WTC11 (cell line): Measurements from ENCODE around the gene CHTOP. TPM values are rescaled to one million over a fixed set of nuclear protein-coding genes. Genes with fewer than 3 reads are reported as not detected.

Experiments used
- ATAC-seq: fragments of 200-7000 bp; cut with Tn5 transposase; 2 replicates; pipeline ENCODE4 v1.10.0; 2021; ENCODE audit warnings: mild to moderate bottlenecking, moderate library complexity
- CTCF ChIA-PET: fragments of 300-600 bp; sonication (Branson Sonifier 250); formaldehyde crosslinking; loops from one replicate; lab custom pipeline; 2021; ENCODE audit warnings: antibody characterized with exemption; lab: Charles Lee
- POLR2A ChIA-PET: fragments of 350-600 bp; sonication (Branson Sonifier 250); formaldehyde crosslinking; loops from one replicate; lab custom pipeline; 2021; ENCODE audit warnings: antibody characterized with exemption; lab: Charles Lee
- DNase-seq: peaks from one replicate; pipeline ENCODE4 v3.0.0; 2021; ENCODE audit warnings: low spot score
- H3K27ac Mint-ChIP-seq: 2 replicates; pipeline ENCODE4 v1.8.0; 2021; ENCODE audit warnings: mixed read lengths
- H3K27me3 Mint-ChIP-seq: 2 replicates; pipeline ENCODE4 v1.8.0; 2021; ENCODE audit warnings: low read depth, mild to moderate bottlenecking, moderate library complexity, mixed read lengths
- H3K36me3 Mint-ChIP-seq: 2 replicates; pipeline ENCODE4 v1.8.0; 2021; ENCODE audit warnings: mixed read lengths
- H3K4me1 Mint-ChIP-seq: 2 replicates; pipeline ENCODE4 v1.8.0; 2022; ENCODE audit warnings: mixed read lengths
- H3K4me3 Mint-ChIP-seq: 2 replicates; pipeline ENCODE4 v1.8.0; 2021; ENCODE audit warnings: mild to moderate bottlenecking, moderate library complexity, mixed read lengths
- H3K9me3 Mint-ChIP-seq: 2 replicates; pipeline ENCODE4 v1.8.0; 2021; ENCODE audit warnings: mixed read lengths
- FOXK1 ChIP-seq: sonication (generic); formaldehyde crosslinking; IDR thresholded peaks from 2 replicates; pipeline ENCODE4 v1.8.0; 2022; ENCODE audit warnings: mild to moderate bottlenecking, moderate library complexity, missing genetic modification reagents
- FOXP1 ChIP-seq: sonication (generic); formaldehyde crosslinking; IDR thresholded peaks from 2 replicates; pipeline ENCODE4 v1.8.0; 2022; ENCODE audit warnings: missing genetic modification reagents, mild to moderate bottlenecking, moderate library complexity, borderline replicate concordance
- GABPB1 ChIP-seq: sonication (generic); formaldehyde crosslinking; IDR thresholded peaks from 2 replicates; pipeline ENCODE4 v1.8.1; 2023; ENCODE audit warnings: mild to moderate bottlenecking, missing genetic modification reagents
- HMGA2 ChIP-seq: fragments of 250-450 bp; sonication (Bioruptor Pico); IDR thresholded peaks from 2 replicates; pipeline ENCODE4 v1.4.0; 2021; ENCODE audit warnings: mild to moderate bottlenecking, moderate library complexity
- MXD4 ChIP-seq: fragments of 250-450 bp; sonication (Bioruptor Pico); IDR thresholded peaks from 2 replicates; pipeline ENCODE4 v1.8.0; 2021; ENCODE audit warnings: mild to moderate bottlenecking, moderate library complexity, borderline replicate concordance
- MYBL2 ChIP-seq: sonication (generic); formaldehyde crosslinking; IDR thresholded peaks from 2 replicates; pipeline ENCODE4 v1.8.1; 2023; ENCODE audit warnings: mild to moderate bottlenecking, moderate library complexity, missing genetic modification reagents
- NFYB ChIP-seq: sonication (generic); formaldehyde crosslinking; conservative IDR thresholded peaks from 2 replicates; pipeline ENCODE4 v1.8.0; 2022; ENCODE audit warnings: low read depth, missing genetic modification reagents
- TEAD4 ChIP-seq: sonication (generic); formaldehyde crosslinking; IDR thresholded peaks from 2 replicates; pipeline ENCODE4 v1.8.0; 2022; ENCODE audit warnings: mild to moderate bottlenecking, missing genetic modification reagents
- TP53 ChIP-seq: sonication (generic); formaldehyde crosslinking; IDR thresholded peaks from 2 replicates; pipeline ENCODE4 v1.8.1; 2023; ENCODE audit warnings: mild to moderate bottlenecking, missing genetic modification reagents
- ZBTB21 ChIP-seq: sonication (generic); formaldehyde crosslinking; IDR thresholded peaks from 2 replicates; pipeline ENCODE4 v1.8.1; 2023; ENCODE audit warnings: mild to moderate bottlenecking, missing genetic modification reagents, borderline replicate concordance
- ZNF232 ChIP-seq: sonication (generic); formaldehyde crosslinking; IDR thresholded peaks from 2 replicates; pipeline ENCODE4 v1.8.0; 2022; ENCODE audit warnings: mild to moderate bottlenecking, missing genetic modification reagents
- ZNF671 ChIP-seq: fragments of 250-450 bp; sonication (Bioruptor Pico); IDR thresholded peaks from 2 replicates; pipeline ENCODE4 v1.8.0; 2021; ENCODE audit warnings: mild to moderate bottlenecking
- total RNA-seq: library from RNA; stranded (reverse); gene quantifications from 3 replicates; pipeline ENCODE4 v1.2.3, GENCODE V29; 2021
- TF ChIP-seq, protein P1 (sequence below): sonication (generic); formaldehyde crosslinking; IDR thresholded peaks from 2 replicates; pipeline ENCODE4 v1.8.1; 2023; ENCODE audit warnings: mild to moderate bottlenecking, moderate library complexity, missing genetic modification reagents
- TF ChIP-seq, protein P2 (sequence below): sonication (generic); formaldehyde crosslinking; IDR thresholded peaks from 2 replicates; pipeline ENCODE4 v1.8.1; 2023; ENCODE audit warnings: mild to moderate bottlenecking, missing genetic modification reagents, moderate library complexity
- TF ChIP-seq, protein P3 (sequence below): fragments of 250-450 bp; sonication (Bioruptor Pico); IDR thresholded peaks from 2 replicates; pipeline ENCODE4 v2.1.2; 2022; ENCODE audit warnings: mild to moderate bottlenecking, moderate library complexity
- TF ChIP-seq, protein P4 (sequence below): sonication (generic); formaldehyde crosslinking; IDR thresholded peaks from 2 replicates; pipeline ENCODE4 v1.8.0; 2022; ENCODE audit warnings: mild to moderate bottlenecking, missing genetic modification reagents
- TF ChIP-seq, protein P5 (sequence below): fragments of 250-450 bp; sonication (Bioruptor Pico); IDR thresholded peaks from 2 replicates; pipeline ENCODE4 v1.9.0; 2021; ENCODE audit warnings: mild to moderate bottlenecking, borderline replicate concordance
- TF ChIP-seq, protein P6 (sequence below): sonication (generic); formaldehyde crosslinking; IDR thresholded peaks from 2 replicates; pipeline ENCODE4 v1.8.0; 2023; ENCODE audit warnings: missing genetic modification reagents, mild to moderate bottlenecking, borderline replicate concordance

CHTOP gene
- total RNA-seq, 1 experiment from 2014 or later, result 101 TPM

DNA sequence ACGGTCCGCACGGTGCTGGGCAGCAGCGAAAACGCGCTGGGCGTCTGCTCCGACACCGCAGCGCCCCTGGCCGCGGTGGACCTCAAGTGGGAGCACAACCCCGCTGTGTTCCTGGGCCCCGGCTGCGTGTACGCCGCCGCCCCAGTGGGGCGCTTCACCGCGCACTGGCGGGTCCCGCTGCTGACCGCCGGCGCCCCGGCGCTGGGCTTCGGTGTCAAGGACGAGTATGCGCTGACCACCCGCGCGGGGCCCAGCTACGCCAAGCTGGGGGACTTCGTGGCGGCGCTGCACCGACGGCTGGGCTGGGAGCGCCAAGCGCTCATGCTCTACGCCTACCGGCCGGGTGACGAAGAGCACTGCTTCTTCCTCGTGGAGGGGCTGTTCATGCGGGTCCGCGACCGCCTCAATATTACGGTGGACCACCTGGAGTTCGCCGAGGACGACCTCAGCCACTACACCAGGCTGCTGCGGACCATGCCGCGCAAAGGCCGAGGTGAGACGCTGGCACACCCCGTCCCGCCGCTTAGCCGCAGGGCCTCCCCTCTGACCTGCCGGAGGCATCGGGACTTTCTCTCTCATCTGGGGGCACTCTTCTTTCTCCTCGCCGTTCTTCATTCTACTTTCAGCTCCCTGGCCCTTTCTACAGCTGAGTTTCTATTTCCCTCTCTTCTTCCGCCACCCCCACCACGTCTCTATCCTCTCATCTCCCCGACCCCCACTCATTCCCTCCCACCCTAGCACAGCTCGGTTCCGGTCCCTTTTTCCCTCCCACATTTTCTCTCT is 45.7 kb downstream of the CHTOP start:
- no peaks in the 10 kb centered on the region for H3K9me3 Mint-ChIP-seq
- H3K27me3 Mint-ChIP-seq, result peaks cover 24% of the 10 kb centered on the region
- peaks cover 18% of the 10 kb centered on the region for H3K4me1 Mint-ChIP-seq
- peaks cover 7% of the 10 kb centered on the region; the same call in 1 of the 2 replicates for H3K36me3 Mint-ChIP-seq
- ChIA-PET CTCF (interaction anchor here (0.6 to 4.7 kb wide), 27 partner anchors 12 to 324 kb away, joined by 3 to 52 read pairs (median 6); partner anchors contain the start of genes CHTOP, INTS3, RAB13 and S100A13), POLR2A (interaction anchor here (0.7 to 2.2 kb wide), 7 partner anchors 15 to 104 kb away, joined by 3 to 10 read pairs (median 3); partner anchors contain the start of genes INTS3 and SLC27A3)
- peak; percentile 30 for DNase-seq
- peak; percentile 20 for ATAC-seq
- H3K4me3 Mint-ChIP-seq, result peak overlapping the region; percentile 87
- no peak overlapping the region for H3K27ac Mint-ChIP-seq
- TF ChIP-seq FOXP1 (CRISPR knock-in tag) (no peak), ZBTB21 (0 out of 2 replicates have a peak, but pooled peaks have one; percentile 38), ZNF232 (CRISPR knock-in tag) (no peak), TEAD4 (CRISPR knock-in tag) (no peak), MXD4 (CRISPR knock-in tag) (no peak), GABPB1 (no peak), TP53 (CRISPR knock-in tag) (peak; percentile 47; the same call in 1 of the 2 replicates), NFYB (CRISPR knock-in tag) (no peak), ZNF671 (CRISPR knock-in tag) (no peak), MYBL2 (no peak), FOXK1 (CRISPR knock-in tag) (no peak), HMGA2 (CRISPR knock-in tag) (no peak)
- TF ChIP-seq, protein P1, sequence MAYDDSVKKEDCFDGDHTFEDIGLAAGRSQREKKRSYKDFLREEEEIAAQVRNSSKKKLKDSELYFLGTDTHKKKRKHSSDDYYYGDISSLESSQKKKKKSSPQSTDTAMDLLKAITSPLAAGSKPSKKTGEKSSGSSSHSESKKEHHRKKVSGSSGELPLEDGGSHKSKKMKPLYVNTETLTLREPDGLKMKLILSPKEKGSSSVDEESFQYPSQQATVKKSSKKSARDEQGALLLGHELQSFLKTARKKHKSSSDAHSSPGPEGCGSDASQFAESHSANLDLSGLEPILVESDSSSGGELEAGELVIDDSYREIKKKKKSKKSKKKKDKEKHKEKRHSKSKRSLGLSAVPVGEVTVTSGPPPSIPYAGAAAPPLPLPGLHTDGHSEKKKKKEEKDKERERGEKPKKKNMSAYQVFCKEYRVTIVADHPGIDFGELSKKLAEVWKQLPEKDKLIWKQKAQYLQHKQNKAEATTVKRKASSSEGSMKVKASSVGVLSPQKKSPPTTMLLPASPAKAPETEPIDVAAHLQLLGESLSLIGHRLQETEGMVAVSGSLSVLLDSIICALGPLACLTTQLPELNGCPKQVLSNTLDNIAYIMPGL (CRISPR knock-in tag), result peak; percentile 79; the same call in 1 of the 2 replicates
- TF ChIP-seq, protein P2, sequence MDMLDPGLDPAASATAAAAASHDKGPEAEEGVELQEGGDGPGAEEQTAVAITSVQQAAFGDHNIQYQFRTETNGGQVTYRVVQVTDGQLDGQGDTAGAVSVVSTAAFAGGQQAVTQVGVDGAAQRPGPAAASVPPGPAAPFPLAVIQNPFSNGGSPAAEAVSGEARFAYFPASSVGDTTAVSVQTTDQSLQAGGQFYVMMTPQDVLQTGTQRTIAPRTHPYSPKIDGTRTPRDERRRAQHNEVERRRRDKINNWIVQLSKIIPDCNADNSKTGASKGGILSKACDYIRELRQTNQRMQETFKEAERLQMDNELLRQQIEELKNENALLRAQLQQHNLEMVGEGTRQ, result no peak
- TF ChIP-seq, protein P3, sequence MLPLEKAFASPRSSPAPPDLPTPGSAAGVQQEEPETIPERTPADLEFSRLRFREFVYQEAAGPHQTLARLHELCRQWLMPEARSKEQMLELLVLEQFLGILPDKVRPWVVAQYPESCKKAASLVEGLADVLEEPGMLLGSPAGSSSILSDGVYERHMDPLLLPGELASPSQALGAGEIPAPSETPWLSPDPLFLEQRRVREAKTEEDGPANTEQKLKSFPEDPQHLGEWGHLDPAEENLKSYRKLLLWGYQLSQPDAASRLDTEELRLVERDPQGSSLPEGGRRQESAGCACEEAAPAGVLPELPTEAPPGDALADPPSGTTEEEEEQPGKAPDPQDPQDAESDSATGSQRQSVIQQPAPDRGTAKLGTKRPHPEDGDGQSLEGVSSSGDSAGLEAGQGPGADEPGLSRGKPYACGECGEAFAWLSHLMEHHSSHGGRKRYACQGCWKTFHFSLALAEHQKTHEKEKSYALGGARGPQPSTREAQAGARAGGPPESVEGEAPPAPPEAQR (CRISPR knock-in tag), result no peak
- TF ChIP-seq, protein P4, sequence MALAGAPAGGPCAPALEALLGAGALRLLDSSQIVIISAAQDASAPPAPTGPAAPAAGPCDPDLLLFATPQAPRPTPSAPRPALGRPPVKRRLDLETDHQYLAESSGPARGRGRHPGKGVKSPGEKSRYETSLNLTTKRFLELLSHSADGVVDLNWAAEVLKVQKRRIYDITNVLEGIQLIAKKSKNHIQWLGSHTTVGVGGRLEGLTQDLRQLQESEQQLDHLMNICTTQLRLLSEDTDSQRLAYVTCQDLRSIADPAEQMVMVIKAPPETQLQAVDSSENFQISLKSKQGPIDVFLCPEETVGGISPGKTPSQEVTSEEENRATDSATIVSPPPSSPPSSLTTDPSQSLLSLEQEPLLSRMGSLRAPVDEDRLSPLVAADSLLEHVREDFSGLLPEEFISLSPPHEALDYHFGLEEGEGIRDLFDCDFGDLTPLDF (CRISPR knock-in tag), result no peak
- TF ChIP-seq, protein P5, sequence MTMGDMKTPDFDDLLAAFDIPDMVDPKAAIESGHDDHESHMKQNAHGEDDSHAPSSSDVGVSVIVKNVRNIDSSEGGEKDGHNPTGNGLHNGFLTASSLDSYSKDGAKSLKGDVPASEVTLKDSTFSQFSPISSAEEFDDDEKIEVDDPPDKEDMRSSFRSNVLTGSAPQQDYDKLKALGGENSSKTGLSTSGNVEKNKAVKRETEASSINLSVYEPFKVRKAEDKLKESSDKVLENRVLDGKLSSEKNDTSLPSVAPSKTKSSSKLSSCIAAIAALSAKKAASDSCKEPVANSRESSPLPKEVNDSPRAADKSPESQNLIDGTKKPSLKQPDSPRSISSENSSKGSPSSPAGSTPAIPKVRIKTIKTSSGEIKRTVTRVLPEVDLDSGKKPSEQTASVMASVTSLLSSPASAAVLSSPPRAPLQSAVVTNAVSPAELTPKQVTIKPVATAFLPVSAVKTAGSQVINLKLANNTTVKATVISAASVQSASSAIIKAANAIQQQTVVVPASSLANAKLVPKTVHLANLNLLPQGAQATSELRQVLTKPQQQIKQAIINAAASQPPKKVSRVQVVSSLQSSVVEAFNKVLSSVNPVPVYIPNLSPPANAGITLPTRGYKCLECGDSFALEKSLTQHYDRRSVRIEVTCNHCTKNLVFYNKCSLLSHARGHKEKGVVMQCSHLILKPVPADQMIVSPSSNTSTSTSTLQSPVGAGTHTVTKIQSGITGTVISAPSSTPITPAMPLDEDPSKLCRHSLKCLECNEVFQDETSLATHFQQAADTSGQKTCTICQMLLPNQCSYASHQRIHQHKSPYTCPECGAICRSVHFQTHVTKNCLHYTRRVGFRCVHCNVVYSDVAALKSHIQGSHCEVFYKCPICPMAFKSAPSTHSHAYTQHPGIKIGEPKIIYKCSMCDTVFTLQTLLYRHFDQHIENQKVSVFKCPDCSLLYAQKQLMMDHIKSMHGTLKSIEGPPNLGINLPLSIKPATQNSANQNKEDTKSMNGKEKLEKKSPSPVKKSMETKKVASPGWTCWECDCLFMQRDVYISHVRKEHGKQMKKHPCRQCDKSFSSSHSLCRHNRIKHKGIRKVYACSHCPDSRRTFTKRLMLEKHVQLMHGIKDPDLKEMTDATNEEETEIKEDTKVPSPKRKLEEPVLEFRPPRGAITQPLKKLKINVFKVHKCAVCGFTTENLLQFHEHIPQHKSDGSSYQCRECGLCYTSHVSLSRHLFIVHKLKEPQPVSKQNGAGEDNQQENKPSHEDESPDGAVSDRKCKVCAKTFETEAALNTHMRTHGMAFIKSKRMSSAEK (CRISPR knock-in tag), result no peak
- TF ChIP-seq, protein P6, sequence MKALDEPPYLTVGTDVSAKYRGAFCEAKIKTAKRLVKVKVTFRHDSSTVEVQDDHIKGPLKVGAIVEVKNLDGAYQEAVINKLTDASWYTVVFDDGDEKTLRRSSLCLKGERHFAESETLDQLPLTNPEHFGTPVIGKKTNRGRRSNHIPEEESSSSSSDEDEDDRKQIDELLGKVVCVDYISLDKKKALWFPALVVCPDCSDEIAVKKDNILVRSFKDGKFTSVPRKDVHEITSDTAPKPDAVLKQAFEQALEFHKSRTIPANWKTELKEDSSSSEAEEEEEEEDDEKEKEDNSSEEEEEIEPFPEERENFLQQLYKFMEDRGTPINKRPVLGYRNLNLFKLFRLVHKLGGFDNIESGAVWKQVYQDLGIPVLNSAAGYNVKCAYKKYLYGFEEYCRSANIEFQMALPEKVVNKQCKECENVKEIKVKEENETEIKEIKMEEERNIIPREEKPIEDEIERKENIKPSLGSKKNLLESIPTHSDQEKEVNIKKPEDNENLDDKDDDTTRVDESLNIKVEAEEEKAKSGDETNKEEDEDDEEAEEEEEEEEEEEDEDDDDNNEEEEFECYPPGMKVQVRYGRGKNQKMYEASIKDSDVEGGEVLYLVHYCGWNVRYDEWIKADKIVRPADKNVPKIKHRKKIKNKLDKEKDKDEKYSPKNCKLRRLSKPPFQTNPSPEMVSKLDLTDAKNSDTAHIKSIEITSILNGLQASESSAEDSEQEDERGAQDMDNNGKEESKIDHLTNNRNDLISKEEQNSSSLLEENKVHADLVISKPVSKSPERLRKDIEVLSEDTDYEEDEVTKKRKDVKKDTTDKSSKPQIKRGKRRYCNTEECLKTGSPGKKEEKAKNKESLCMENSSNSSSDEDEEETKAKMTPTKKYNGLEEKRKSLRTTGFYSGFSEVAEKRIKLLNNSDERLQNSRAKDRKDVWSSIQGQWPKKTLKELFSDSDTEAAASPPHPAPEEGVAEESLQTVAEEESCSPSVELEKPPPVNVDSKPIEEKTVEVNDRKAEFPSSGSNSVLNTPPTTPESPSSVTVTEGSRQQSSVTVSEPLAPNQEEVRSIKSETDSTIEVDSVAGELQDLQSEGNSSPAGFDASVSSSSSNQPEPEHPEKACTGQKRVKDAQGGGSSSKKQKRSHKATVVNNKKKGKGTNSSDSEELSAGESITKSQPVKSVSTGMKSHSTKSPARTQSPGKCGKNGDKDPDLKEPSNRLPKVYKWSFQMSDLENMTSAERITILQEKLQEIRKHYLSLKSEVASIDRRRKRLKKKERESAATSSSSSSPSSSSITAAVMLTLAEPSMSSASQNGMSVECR (CRISPR knock-in tag), result no peak
